H9 (cell line): ENCODE results near the gene ACACA. TPM values are rescaled to one million over a fixed set of nuclear protein-coding genes. Genes with fewer than 3 reads are reported as not detected.

Experiments
- DNase-seq: peaks from one replicate; pipeline ENCODE4 v3.0.0-alpha.2; 2017
- H2AFZ ChIP-seq: one replicate; pipeline ENCODE4 v1.6.1; 2013; ENCODE audit warnings: mild to moderate bottlenecking, low read length, control low read depth, moderate library complexity
- H2AK5ac ChIP-seq: 2 replicates; pipeline ENCODE4 v1.6.1; 2013; ENCODE audit warnings: low read length, control low read depth, mixed read lengths; ENCODE audit not compliant: insufficient read length
- H2BK120ac ChIP-seq: one replicate; pipeline ENCODE4 v1.6.1; 2013; ENCODE audit warnings: low read depth, mild to moderate bottlenecking, low read length, control low read depth, inconsistent platforms; ENCODE audit not compliant: poor library complexity, severe bottlenecking
- H2BK12ac ChIP-seq: 2 replicates; pipeline ENCODE4 v1.6.1; 2013; ENCODE audit warnings: low read length, control low read depth, mixed read lengths, low read depth; ENCODE audit not compliant: insufficient read length
- H2BK15ac ChIP-seq: 2 replicates; pipeline ENCODE4 v1.6.1; 2013; ENCODE audit warnings: low read depth, low read length, control low read depth
- H2BK20ac ChIP-seq: one replicate; pipeline ENCODE4 v1.6.1; 2013; ENCODE audit warnings: low read depth, mild to moderate bottlenecking, low read length, control low read depth, inconsistent platforms; ENCODE audit not compliant: poor library complexity, severe bottlenecking
- H2BK5ac ChIP-seq: 2 replicates; pipeline ENCODE4 v1.6.1; 2013; ENCODE audit warnings: low read length, control low read depth, mixed read lengths; ENCODE audit not compliant: insufficient read length
- H3K14ac ChIP-seq: 2 replicates; pipeline ENCODE4 v1.6.1; 2013; ENCODE audit warnings: low read length, control low read depth; ENCODE audit not compliant: insufficient read depth
- H3K18ac ChIP-seq: 2 replicates; pipeline ENCODE4 v1.6.1; 2013; ENCODE audit warnings: low read depth, mild to moderate bottlenecking, mixed read lengths, low read length, control low read depth; ENCODE audit not compliant: insufficient read length
- H3K23ac ChIP-seq: 2 replicates; pipeline ENCODE4 v1.6.1; 2013; ENCODE audit warnings: low read length, control low read depth, mixed read lengths, low read depth; ENCODE audit not compliant: insufficient read length
- H3K23me2 ChIP-seq: 2 replicates; pipeline ENCODE4 v1.6.1; 2013; ENCODE audit warnings: low read depth, mild to moderate bottlenecking, mixed read lengths, low read length, control low read depth; ENCODE audit not compliant: insufficient read length, poor library complexity, severe bottlenecking
- H3K27ac ChIP-seq: 2 replicates; pipeline ENCODE4 v1.5.1; 2013; ENCODE audit warnings: low read length, control low read depth, mixed read lengths, low read depth; ENCODE audit not compliant: insufficient read length
- H3K27me3 ChIP-seq: 2 replicates; pipeline ENCODE4 v1.6.1; 2013; ENCODE audit warnings: low read length, control low read depth, inconsistent platforms; ENCODE audit not compliant: insufficient read depth
- H3K4ac ChIP-seq: 2 replicates; pipeline ENCODE4 v1.6.1; 2013; ENCODE audit warnings: low read depth, mild to moderate bottlenecking, control low read depth, inconsistent platforms, low read length, moderate library complexity
- H3K4me1 ChIP-seq: 2 replicates; pipeline ENCODE4 v1.6.1; 2013; ENCODE audit warnings: low read length, control low read depth, inconsistent platforms; ENCODE audit not compliant: insufficient read depth
- H3K4me2 ChIP-seq: 2 replicates; pipeline ENCODE4 v1.6.1; 2013; ENCODE audit warnings: low read length, control low read depth, mixed read lengths; ENCODE audit not compliant: insufficient read length, insufficient read depth
- H3K56ac ChIP-seq: 2 replicates; pipeline ENCODE4 v1.6.1; 2013; ENCODE audit warnings: low read depth, mild to moderate bottlenecking, mixed read lengths, low read length, control low read depth; ENCODE audit not compliant: insufficient read length
- H3K79me1 ChIP-seq: 2 replicates; pipeline ENCODE4 v1.6.1; 2013; ENCODE audit warnings: low read depth, mild to moderate bottlenecking, moderate library complexity, low read length, control low read depth, inconsistent platforms; ENCODE audit not compliant: insufficient read depth, poor library complexity, severe bottlenecking
- H3K79me2 ChIP-seq: 2 replicates; pipeline ENCODE4 v1.6.1; 2013; ENCODE audit warnings: low read length, control low read depth, inconsistent platforms; ENCODE audit not compliant: insufficient read depth
- H3K9ac ChIP-seq: 2 replicates; pipeline ENCODE4 v1.6.1; 2013; ENCODE audit warnings: low read length, control low read depth, mixed read lengths; ENCODE audit not compliant: insufficient read length; ENCODE audit errors: extremely low read depth
- H3K9me3 ChIP-seq: one replicate; pipeline ENCODE4 v1.6.1; 2013; ENCODE audit warnings: low read depth, low read length, inconsistent platforms; ENCODE audit not compliant: control insufficient read depth
- H3T11ph ChIP-seq: one replicate; pipeline ENCODE4 v1.6.1; 2013; ENCODE audit warnings: mild to moderate bottlenecking, low read length, control low read depth, inconsistent platforms
- H4K20me1 ChIP-seq: one replicate; pipeline ENCODE4 v1.6.1; 2013; ENCODE audit not compliant: control insufficient read depth, insufficient read length, insufficient read depth
- H4K5ac ChIP-seq: 2 replicates; pipeline ENCODE4 v1.6.1; 2013; ENCODE audit warnings: low read depth, mild to moderate bottlenecking, mixed read lengths, low read length, control low read depth; ENCODE audit not compliant: insufficient read length
- H4K8ac ChIP-seq: replicated peaks from 2 replicates; pipeline ENCODE4 v1.6.1; 2013; ENCODE audit warnings: low read length, control low read depth, mixed read lengths, low read depth; ENCODE audit not compliant: insufficient read length
- H4K91ac ChIP-seq: 2 replicates; pipeline ENCODE4 v1.6.1; 2013; ENCODE audit warnings: low read depth, mild to moderate bottlenecking, moderate library complexity, mixed read lengths, low read length, control low read depth; ENCODE audit not compliant: insufficient read length
- H3K27ac Mint-ChIP-seq, 3 experiments: 2 replicates in 2 of 3; 3 replicates in 1 of 3; pipeline ENCODE4 v1.8.0; 2020 to 2021; ENCODE audit warnings: mixed read lengths in 3 of 3, mild to moderate bottlenecking in 1 of 3, moderate library complexity in 1 of 3
- H3K27me3 Mint-ChIP-seq: 2 replicates; pipeline ENCODE4 v1.8.0; 2021; ENCODE audit warnings: low read depth, mild to moderate bottlenecking, moderate library complexity, mixed read lengths
- H3K36me3 Mint-ChIP-seq, 3 experiments: 2 replicates in 2 of 3; 3 replicates in 1 of 3; pipeline ENCODE4 v1.8.0; 2020 to 2021; ENCODE audit warnings: low read depth in 3 of 3, mixed read lengths in 3 of 3; ENCODE audit not compliant: insufficient read depth in 1 of 3
- H3K4me1 Mint-ChIP-seq, 2 experiments: 2 replicates each; pipeline ENCODE4 v1.8.0; 2020; ENCODE audit warnings: mixed read lengths in 2 of 2
- H3K4me3 Mint-ChIP-seq, 2 experiments: 2 replicates in 1 of 2; 3 replicates in 1 of 2; pipeline ENCODE4 v1.8.0; 2020 to 2021; ENCODE audit warnings: mild to moderate bottlenecking in 2 of 2, mixed read lengths in 2 of 2, moderate library complexity in 1 of 2
- H3K9me3 Mint-ChIP-seq, 2 experiments: 2 replicates in 1 of 2; 3 replicates in 1 of 2; pipeline ENCODE4 v1.8.0; 2020; ENCODE audit warnings: mild to moderate bottlenecking in 2 of 2, mixed read lengths in 2 of 2, moderate library complexity in 1 of 2
- WGBS: extraction: QIAGEN DNeasy Blood & Tissue Kit; methylation state at CpG from one replicate; pipeline ENCODE4 v1.1.7; 2013; ENCODE audit warnings: missing lambda C conversion rate, low lambda C conversion rate, mixed read lengths; ENCODE audit not compliant: insufficient read length; ENCODE audit errors: extremely low coverage; 5-methylcytosine and 5-hydroxymethylcytosine counted together
- total RNA-seq: library from RNA; stranded (reverse); gene quantifications from 2 replicates; pipeline ENCODE4 v1.2.1, GENCODE V29; 2021
- TF ChIP-seq, protein P1 (sequence below): fragments of 200-600 bp; sonication (generic); conservative IDR thresholded peaks from 3 replicates; pipeline ENCODE4 v1.8.0; 2021; ENCODE audit warnings: antibody characterized with exemption, mild to moderate bottlenecking

Gene ACACA
- total RNA-seq, 1 experiment from 2014 or later, result 135 TPM

DNA sequence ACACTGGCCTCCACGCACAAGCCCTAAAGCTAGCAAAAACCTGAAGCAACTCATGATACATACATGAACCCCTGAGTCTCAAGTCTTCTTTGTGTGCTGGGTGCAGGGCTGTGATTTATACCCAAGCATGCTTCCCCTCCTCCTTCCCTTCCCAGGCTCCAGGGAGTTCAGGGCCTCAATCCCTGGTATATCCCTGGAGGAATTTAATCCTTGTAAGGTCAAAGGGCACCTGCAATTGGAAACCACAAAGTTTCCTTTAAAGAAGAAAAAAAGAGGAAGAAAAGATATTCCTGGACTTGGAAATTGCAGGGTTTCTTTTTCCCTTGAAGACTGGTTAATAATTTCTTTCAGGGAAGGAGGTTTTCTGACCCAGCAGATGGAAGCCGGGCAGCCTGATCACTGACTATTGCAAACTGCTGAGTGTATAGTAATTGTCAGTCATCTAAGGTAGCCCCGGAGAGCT, 275.6 kb downstream of the ACACA start:
- H3K79me2 ChIP-seq, result no peaks in the 10 kb centered on the region
- no peak overlapping the region for H2BK120ac ChIP-seq
- no peak overlapping the region for H2AK5ac ChIP-seq
- no peak overlapping the region for H4K8ac ChIP-seq
- no peak overlapping the region for H2BK20ac ChIP-seq
- no peak overlapping the region for H3K56ac ChIP-seq
- no peaks in the 10 kb centered on the region for H3K27me3 ChIP-seq
- TF ChIP-seq, protein P1, sequence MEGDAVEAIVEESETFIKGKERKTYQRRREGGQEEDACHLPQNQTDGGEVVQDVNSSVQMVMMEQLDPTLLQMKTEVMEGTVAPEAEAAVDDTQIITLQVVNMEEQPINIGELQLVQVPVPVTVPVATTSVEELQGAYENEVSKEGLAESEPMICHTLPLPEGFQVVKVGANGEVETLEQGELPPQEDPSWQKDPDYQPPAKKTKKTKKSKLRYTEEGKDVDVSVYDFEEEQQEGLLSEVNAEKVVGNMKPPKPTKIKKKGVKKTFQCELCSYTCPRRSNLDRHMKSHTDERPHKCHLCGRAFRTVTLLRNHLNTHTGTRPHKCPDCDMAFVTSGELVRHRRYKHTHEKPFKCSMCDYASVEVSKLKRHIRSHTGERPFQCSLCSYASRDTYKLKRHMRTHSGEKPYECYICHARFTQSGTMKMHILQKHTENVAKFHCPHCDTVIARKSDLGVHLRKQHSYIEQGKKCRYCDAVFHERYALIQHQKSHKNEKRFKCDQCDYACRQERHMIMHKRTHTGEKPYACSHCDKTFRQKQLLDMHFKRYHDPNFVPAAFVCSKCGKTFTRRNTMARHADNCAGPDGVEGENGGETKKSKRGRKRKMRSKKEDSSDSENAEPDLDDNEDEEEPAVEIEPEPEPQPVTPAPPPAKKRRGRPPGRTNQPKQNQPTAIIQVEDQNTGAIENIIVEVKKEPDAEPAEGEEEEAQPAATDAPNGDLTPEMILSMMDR, result no peak
- no peak overlapping the region for H3K27ac ChIP-seq
- no peak overlapping the region for H2BK15ac ChIP-seq
- Mint-ChIP-seq H3K36me3 (peaks cover 7 to 46% (median 37%) of the 10 kb centered on the region in 3 experiments; a peak in 6 of 7 replicates), H3K4me3 (no peak overlapping the region), H3K27me3 (no peaks in the 10 kb centered on the region; the same call in 1 of the 2 replicates), H3K4me1 (peaks cover 49 to 58% of the 10 kb centered on the region in 2 experiments), H3K27ac (peak overlapping the region in 2 of 3 experiments; percentile 81 to 91; a peak in 4 of 7 replicates), H3K9me3 (no peaks in the 10 kb centered on the region)
- no peak overlapping the region for H2AFZ ChIP-seq
- H4K91ac ChIP-seq, result no peak overlapping the region
- H3K14ac ChIP-seq, result no peak overlapping the region
- DNase-seq, result no peak
- no peak overlapping the region for H2BK5ac ChIP-seq
- H3K4me2 ChIP-seq, result no peak overlapping the region
- H3K9me3 ChIP-seq, result no peaks in the 10 kb centered on the region
- no peaks in the 10 kb centered on the region for H3K4me1 ChIP-seq
- H2BK12ac ChIP-seq, result no peak overlapping the region
- H3K9ac ChIP-seq, result no peak overlapping the region
- no peak overlapping the region for H3K4ac ChIP-seq
- no peaks in the 10 kb centered on the region for H3K79me1 ChIP-seq
- H3T11ph ChIP-seq, result no peak overlapping the region
- no peak overlapping the region for H3K23ac ChIP-seq
- no peak overlapping the region for H3K18ac ChIP-seq
- no peak overlapping the region for H4K5ac ChIP-seq
- no CpG with 5 or more reads among the region's 3 CpGs for WGBS
- no peaks in the 10 kb centered on the region for H3K23me2 ChIP-seq
- no peaks in the 10 kb centered on the region for H4K20me1 ChIP-seq
